Neural progenitor cell (in vitro differentiated cells): Measurements from ENCODE around the gene IDI2. TPM values are rescaled to one million over a fixed set of nuclear protein-coding genes. Genes with fewer than 3 reads are reported as not detected.

Experiments used
- DNase-seq: peaks from one replicate; pipeline ENCODE4 v3.0.0-alpha.2; 2016; ENCODE audit warnings: low spot score
- H2AFZ ChIP-seq: fragments of 200-600 bp; sonication (generic); replicated peaks from 2 replicates; pipeline ENCODE4 v1.6.1; 2016; ENCODE audit warnings: antibody characterized with exemption
- H3F3A ChIP-seq: fragments of 200-600 bp; sonication (generic); 2 replicates; pipeline ENCODE4 v1.6.1; 2016; ENCODE audit warnings: antibody characterized with exemption, low read depth
- H3K27ac ChIP-seq: fragments of 200-600 bp; sonication (generic); 2 replicates; pipeline ENCODE4 v1.5.1; 2016; ENCODE audit warnings: mild to moderate bottlenecking
- H3K27me3 ChIP-seq: fragments of 200-600 bp; sonication (generic); 2 replicates; pipeline ENCODE4 v1.6.1; 2016; ENCODE audit warnings: mild to moderate bottlenecking, moderate library complexity
- H3K36me3 ChIP-seq: fragments of 200-600 bp; sonication (generic); 2 replicates; pipeline ENCODE4 v1.5.1; 2016
- H3K4me1 ChIP-seq: fragments of 200-600 bp; sonication (generic); 2 replicates; pipeline ENCODE4 v1.6.1; 2016; ENCODE audit warnings: mixed run types
- H3K4me2 ChIP-seq: fragments of 200-600 bp; sonication (generic); 2 replicates; pipeline ENCODE4 v1.6.1; 2016
- H3K4me3 ChIP-seq: fragments of 200-600 bp; sonication (generic); 2 replicates; pipeline ENCODE4 v1.5.1; 2016
- H3K79me2 ChIP-seq: fragments of 200-600 bp; sonication (generic); 2 replicates; pipeline ENCODE4 v1.6.1; 2016; ENCODE audit warnings: low read depth
- H3K9ac ChIP-seq: fragments of 200-600 bp; sonication (generic); 2 replicates; pipeline ENCODE4 v1.6.1; 2016
- H3K9me3 ChIP-seq: fragments of 200-600 bp; sonication (generic); 2 replicates; pipeline ENCODE4 v1.5.1; 2016; ENCODE audit warnings: low read depth
- H4K20me1 ChIP-seq: fragments of 200-600 bp; sonication (generic); 2 replicates; pipeline ENCODE4 v1.6.1; 2016; ENCODE audit warnings: low read depth
- H3K27ac Mint-ChIP-seq: 3 replicates; pipeline ENCODE4 v1.8.0; 2021; ENCODE audit warnings: mixed read lengths
- H3K27me3 Mint-ChIP-seq: 2 replicates; pipeline ENCODE4 v1.8.0; 2022; ENCODE audit warnings: low read depth, mild to moderate bottlenecking, inconsistent platforms, moderate library complexity, mixed read lengths; ENCODE audit not compliant: insufficient read depth
- H3K36me3 Mint-ChIP-seq: 3 replicates; pipeline ENCODE4 v1.8.0; 2021; ENCODE audit warnings: mixed read lengths
- H3K4me1 Mint-ChIP-seq: 3 replicates; pipeline ENCODE4 v1.8.0; 2021; ENCODE audit warnings: mixed read lengths
- H3K4me3 Mint-ChIP-seq: 3 replicates; pipeline ENCODE4 v1.8.0; 2021; ENCODE audit warnings: mild to moderate bottlenecking, moderate library complexity, mixed read lengths
- H3K9me3 Mint-ChIP-seq: 3 replicates; pipeline ENCODE4 v1.8.0; 2020; ENCODE audit warnings: mixed read lengths
- EZH2 ChIP-seq: fragments of 200-600 bp; sonication (generic); IDR thresholded peaks from 2 replicates; pipeline ENCODE4 v1.6.1; 2017; ENCODE audit warnings: antibody characterized with exemption, mild to moderate bottlenecking, moderate library complexity
- EZH2phosphoT487 ChIP-seq: fragments of 200-600 bp; sonication (generic); IDR thresholded peaks from 2 replicates; pipeline ENCODE4 v1.6.1; 2017; ENCODE audit warnings: antibody characterized with exemption
- total RNA-seq: library from RNA; depleted of rRNA; stranded (reverse); fragments of >200 nt; gene quantifications from 2 replicates; pipeline ENCODE4 v1.2.3, GENCODE V29; 2015; ENCODE audit warnings: low replicate concordance
- TF ChIP-seq, protein P1 (sequence below): fragments of 200-600 bp; sonication (generic); IDR thresholded peaks from 2 replicates; pipeline ENCODE4 v1.5.1; 2017; ENCODE audit warnings: antibody characterized with exemption, mild to moderate bottlenecking

Gene IDI2
- total RNA-seq, 1 donor from 2014 or later = not detected

DNA sequence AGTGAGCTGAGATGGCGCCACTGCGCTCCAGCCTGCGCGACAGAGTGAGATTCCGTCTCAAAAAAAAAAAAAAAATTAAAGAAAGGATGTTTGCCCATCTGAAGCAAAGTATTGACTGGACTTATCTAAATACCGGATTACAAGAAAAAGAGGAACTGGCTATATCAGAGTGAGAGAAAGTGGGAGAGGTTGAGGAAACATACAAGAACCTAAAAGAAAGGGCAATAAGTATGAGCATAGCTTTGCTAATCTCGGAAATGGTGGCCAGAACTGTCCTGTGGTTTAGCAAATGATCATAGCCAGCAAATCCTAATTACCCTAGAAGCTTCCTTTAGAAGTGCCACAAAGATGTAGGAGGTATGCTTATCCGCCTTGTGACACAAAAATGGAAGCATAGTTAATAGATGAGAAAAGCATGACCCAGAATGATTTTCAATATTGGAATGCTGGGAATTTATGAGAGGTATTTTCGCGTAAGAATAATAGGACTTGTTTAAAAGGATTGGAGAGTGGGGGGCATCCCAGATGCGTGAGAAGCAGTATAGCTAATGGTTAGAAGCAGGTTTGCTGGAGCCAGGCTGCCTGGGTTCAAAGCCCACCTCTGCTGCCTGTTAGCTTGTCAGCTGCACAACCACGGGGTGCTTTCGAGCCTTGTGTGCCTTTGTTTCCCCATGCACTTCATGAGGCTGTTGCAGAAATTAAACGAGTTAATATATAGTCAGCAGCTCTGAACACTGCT is 38.6 kb downstream of the IDI2 start:
- H2AFZ ChIP-seq = peak overlapping the region; percentile 49
- H3K4me3 ChIP-seq = peak overlapping the region; percentile 70
- no peak for DNase-seq
- no peak for TF ChIP-seq EZH2phosphoT487
- TF ChIP-seq, protein P1, sequence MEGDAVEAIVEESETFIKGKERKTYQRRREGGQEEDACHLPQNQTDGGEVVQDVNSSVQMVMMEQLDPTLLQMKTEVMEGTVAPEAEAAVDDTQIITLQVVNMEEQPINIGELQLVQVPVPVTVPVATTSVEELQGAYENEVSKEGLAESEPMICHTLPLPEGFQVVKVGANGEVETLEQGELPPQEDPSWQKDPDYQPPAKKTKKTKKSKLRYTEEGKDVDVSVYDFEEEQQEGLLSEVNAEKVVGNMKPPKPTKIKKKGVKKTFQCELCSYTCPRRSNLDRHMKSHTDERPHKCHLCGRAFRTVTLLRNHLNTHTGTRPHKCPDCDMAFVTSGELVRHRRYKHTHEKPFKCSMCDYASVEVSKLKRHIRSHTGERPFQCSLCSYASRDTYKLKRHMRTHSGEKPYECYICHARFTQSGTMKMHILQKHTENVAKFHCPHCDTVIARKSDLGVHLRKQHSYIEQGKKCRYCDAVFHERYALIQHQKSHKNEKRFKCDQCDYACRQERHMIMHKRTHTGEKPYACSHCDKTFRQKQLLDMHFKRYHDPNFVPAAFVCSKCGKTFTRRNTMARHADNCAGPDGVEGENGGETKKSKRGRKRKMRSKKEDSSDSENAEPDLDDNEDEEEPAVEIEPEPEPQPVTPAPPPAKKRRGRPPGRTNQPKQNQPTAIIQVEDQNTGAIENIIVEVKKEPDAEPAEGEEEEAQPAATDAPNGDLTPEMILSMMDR = no peak
- TF ChIP-seq EZH2 = no peak
- H3K27ac ChIP-seq = no peak overlapping the region
- no peaks in the 10 kb centered on the region for H3K27me3 ChIP-seq
- peaks cover 46% of the 10 kb centered on the region for H3K79me2 ChIP-seq
- peak overlapping the region; percentile 96 for H3K4me3 Mint-ChIP-seq
- no peaks in the 10 kb centered on the region for H3K36me3 ChIP-seq
- peak overlapping the region; percentile 89 for H3K4me2 ChIP-seq
- H3K9me3 Mint-ChIP-seq = no peaks in the 10 kb centered on the region
- no peaks in the 10 kb centered on the region for H3F3A ChIP-seq
- peaks cover 23% of the 10 kb centered on the region for H3K4me1 Mint-ChIP-seq
- H3K27ac Mint-ChIP-seq = no peak overlapping the region
- H3K4me1 ChIP-seq = peaks cover 16% of the 10 kb centered on the region
- H3K9me3 ChIP-seq = no peaks in the 10 kb centered on the region
- H3K36me3 Mint-ChIP-seq = peaks cover 3% of the 10 kb centered on the region
- H3K9ac ChIP-seq = peak overlapping the region; percentile 77
- H4K20me1 ChIP-seq = peaks cover 28% of the 10 kb centered on the region
- no peaks in the 10 kb centered on the region for H3K27me3 Mint-ChIP-seq

DNA sequence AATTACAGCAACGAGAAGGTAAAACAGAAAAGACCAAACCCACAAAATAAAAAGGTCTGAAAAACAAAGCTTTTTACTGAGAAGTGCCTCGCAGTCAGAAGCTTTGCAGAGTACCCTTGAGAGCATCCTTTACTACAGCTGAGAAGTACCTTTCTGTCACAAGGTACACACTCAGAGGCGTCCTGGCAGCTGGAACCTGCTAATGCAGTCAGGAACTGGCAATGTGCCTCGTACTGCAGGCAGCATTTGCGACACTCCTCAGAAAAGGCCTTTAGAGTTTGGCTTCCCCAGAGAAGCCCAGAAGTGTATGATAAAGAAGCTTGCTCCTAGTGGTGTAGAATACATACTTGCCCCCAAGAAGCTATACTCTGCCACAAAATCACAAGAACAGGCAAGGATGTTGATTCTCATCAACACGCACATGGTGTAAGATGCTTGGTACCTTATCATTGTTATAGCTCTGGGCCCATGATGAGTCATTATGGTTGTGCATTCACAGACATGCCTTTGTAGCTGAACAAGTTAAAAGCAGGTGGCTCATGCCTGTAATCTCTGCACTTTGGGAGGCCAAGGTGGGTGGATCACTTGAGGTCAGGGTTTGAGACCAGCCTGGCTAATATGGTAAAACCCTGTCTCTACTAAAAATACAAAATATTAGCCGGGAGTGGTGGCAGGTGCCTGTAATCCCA is 39.4 kb downstream of the IDI2 start:
- peak overlapping the region; percentile 96 for H3K4me3 Mint-ChIP-seq
- Histone ChIP-seq H3K9ac (no peak overlapping the region), H3K36me3 (no peaks in the 10 kb centered on the region), H3K4me3 (no peak overlapping the region), H3K27me3 (no peaks in the 10 kb centered on the region), H3K9me3 (no peaks in the 10 kb centered on the region), H4K20me1 (peaks cover 26% of the 10 kb centered on the region), H3K79me2 (peaks cover 40% of the 10 kb centered on the region), H3K4me2 (no peak overlapping the region), H3K4me1 (peaks cover 16% of the 10 kb centered on the region), H3K27ac (no peak overlapping the region), H3F3A (no peaks in the 10 kb centered on the region), H2AFZ (no peak overlapping the region)
- no peaks in the 10 kb centered on the region for H3K27me3 Mint-ChIP-seq
- peaks cover 23% of the 10 kb centered on the region for H3K4me1 Mint-ChIP-seq
- H3K36me3 Mint-ChIP-seq = peaks cover 3% of the 10 kb centered on the region
- no peak for DNase-seq
- H3K9me3 Mint-ChIP-seq = peaks cover 2% of the 10 kb centered on the region
- TF ChIP-seq EZH2 = no peak
- TF ChIP-seq, protein P1 = no peak
- no peak overlapping the region for H3K27ac Mint-ChIP-seq

DNA sequence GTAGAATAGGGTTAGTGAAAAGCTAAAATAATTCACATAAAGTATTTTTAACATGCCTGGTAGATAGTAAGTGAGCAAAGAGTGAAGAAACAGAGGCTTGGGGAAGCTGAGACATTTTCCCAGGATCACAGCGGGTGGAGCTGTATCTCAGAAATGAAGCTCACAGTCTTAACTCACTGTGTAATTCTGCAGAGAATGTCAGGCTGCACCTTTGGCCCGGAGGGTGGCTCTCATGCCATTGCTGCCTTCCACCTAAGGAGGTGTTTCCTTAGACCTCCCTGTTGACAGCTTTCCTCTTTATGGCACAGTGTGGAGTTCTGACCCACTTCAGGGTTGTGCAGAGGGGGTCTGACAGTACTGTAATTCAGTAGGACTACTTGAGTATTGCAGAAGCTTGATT is 40.3 kb downstream of the IDI2 start:
- no peak for DNase-seq
- Histone ChIP-seq H3K9me3 (peaks cover 4% of the 10 kb centered on the region), H2AFZ (no peak overlapping the region), H3K27ac (no peak overlapping the region), H3K36me3 (no peaks in the 10 kb centered on the region), H3K4me1 (peaks cover 16% of the 10 kb centered on the region), H3K9ac (no peak overlapping the region), H3K79me2 (peaks cover 31% of the 10 kb centered on the region), H4K20me1 (peaks cover 17% of the 10 kb centered on the region), H3K4me2 (no peak overlapping the region), H3K27me3 (no peaks in the 10 kb centered on the region), H3K4me3 (no peak overlapping the region), H3F3A (no peaks in the 10 kb centered on the region)
- no peak overlapping the region for H3K27ac Mint-ChIP-seq
- H3K27me3 Mint-ChIP-seq = no peaks in the 10 kb centered on the region
- peaks cover 9% of the 10 kb centered on the region for H3K36me3 Mint-ChIP-seq
- TF ChIP-seq, protein P1 = no peak
- TF ChIP-seq EZH2phosphoT487 (no peak), EZH2 (no peak)
- no peak overlapping the region for H3K4me3 Mint-ChIP-seq
- H3K4me1 Mint-ChIP-seq = peaks cover 23% of the 10 kb centered on the region
- peaks cover 11% of the 10 kb centered on the region for H3K9me3 Mint-ChIP-seq
